CD4-positive, alpha-beta T cell treated with Interleukin-12 subunit alpha and Interleukin-12 subunit beta, for 1 hour (primary cell): ENCODE data around the gene SEC22B.
"Not testable (repeated sequence)": the region's sequence is repeated elsewhere in the genome, so short reads cannot be mapped to it uniquely, and the experiment has no call there.

Experiments used
- DNase-seq: peaks from one replicate; pipeline ENCODE4 v3.0.0-alpha.2; 2020

Gene SEC22B

DNA sequence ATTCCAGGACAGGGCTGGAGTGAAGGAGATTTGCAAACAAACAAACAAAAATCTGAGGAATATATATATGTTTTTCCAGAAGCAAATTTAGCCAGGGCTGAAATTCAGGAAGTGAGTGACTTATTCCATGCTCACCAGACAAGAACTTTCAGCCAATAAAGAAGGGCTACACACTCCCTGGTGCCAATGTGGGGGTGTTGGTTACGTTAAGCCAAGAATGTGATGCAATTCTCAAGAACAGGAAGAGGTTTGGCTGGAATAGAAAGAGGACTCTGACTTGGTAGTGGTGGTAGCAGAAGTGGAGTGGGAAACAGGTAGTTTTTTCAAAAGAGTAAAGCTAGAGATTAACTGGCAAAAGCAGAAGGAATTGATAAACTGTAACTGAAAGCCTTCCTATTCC, 31.7 kb downstream of the SEC22B start:
- DNase-seq, result not testable (repeated sequence)

DNA sequence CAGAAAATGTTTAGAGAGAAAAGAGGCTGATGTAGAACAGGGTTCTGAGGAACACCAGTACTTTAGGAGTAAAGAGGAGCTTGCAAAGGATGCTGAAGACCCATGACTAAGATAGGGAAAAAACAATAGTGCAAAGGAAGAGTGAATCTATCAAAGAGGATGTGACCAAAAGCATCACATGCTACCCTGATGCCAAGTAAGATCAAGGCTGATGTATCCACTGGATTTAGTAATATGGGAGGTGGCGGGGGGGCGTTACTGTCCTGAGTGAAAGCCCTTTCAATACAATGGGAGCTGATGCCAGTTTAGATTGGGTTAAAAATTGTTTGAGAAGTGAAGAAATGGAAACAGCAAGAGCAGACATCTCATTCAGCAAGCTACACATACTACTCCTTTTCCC, 32.2 kb downstream of the SEC22B start:
- not testable (repeated sequence) for DNase-seq

DNA sequence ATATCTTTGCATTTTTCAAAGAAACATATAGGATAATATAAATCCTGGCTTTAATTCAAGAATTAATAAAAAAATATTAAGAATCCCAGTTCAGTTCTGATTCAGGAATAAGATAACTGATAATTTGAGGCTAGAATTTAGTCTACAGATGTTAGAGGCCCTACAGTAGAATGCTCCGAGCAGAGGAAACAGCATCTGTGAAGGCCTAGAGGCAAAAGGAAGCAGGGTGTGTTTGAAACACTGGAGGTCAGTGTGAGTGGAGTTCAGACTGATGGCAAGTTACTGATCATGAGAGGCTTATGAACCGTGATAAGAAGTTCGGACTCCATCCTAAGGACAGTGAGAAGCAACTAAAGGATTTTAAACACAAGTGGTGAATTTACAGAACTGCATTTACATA, 33.0 kb downstream of the SEC22B start:
- not testable (repeated sequence) for DNase-seq

DNA sequence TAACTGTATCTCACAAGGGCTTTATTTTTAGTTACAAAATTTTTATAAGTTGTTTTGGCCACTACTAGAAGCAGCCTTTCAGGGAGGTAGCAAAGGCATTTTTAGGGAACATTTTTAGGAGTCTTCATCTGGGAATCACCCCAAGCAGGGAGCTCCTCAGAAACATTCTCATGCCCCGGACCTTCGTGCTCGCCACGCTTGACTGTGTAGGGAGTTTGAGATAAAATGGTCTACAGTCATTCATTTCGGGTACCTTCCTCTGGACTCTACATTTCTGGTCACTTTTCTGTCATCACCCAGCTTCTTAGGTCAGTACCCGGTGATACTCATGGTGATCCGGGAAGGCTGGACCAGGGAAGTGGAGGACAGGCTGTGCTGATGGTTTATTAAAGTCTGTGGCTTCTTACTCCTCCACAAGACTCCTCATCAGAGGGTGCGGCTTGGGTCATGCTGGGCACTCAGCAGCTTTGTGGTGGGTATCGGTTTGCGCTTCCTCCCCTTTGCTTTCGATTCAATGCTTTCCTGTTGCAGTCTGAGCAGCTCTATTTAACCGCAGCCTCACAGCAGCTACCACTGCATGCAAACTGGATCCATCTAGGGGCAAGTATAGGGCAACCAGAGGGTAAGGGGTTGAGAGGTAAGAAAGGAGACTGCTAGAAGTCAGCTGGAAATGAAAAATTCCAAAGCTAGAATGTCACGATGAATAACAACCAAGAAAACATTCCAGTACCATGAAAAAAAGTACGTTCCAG, 33.6 kb downstream of the SEC22B start:
- peak; percentile 72 for DNase-seq

DNA sequence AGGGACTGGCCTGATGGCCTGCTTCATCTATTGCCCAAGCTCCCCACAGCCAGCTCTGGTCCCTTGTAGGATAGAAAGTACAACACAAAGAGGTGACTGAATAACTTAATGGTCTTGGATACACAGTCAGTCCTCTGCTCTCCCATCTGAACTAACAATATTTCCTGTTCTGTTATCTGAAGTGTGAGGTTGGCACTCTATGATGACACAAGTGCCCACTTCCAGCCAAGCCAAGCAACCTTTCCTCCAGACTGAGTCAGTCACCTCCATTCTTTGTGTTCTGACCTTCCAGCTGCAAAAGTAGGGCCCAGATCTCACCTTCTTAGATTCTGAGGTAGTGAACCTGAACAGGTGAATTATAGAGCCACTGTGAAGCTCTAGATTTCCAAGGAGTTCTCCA, 34.5 kb downstream of the SEC22B start:
- DNase-seq, result not testable (repeated sequence)

DNA sequence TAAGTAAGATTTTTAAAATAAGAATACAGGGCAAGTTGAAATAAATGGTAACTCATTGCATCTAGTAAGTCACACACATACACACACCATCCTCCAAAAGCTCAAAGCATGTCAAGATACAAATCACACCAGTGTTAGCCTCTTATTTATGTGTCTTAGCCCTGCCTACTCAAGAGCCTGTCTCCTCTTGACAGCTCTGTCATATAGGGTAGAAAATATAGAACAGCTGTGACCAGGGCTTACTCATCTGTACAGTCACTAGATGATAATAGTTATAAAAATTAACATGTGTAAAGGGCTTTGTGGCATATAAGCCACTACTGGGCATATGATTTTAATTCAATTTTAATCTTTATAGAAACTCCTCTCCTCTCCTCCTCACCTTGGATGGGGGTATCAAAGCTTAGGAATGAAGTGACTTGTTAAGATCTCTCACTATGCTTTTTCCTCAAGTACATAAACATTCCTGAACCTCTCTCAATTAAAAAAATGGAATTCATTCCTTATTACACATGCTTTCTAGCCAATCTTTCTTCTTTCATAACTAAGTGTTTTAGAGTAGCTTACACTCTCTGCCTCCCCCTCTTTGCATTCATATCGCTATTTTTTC, 35.6 kb downstream of the SEC22B start:
- not testable (repeated sequence) for DNase-seq

DNA sequence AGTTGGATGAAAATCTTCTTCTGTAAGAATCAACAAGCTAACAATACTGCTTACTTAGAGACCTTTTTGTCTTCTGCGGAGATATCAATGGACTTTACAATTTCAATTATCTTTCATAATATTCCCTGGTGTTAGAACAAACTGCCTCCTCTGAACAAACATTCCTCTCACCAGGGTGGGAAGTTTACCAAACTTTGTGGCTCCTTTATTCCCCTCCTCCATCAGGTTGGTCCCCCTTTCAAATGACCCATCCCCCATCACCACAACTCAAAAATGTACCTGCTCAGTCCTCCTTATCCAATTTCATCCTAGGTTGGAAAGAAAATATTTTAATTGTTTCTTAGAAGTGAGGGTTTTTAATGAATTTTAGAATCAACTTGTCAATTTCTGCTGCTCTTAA, 40.2 kb downstream of the SEC22B start:
- DNase-seq, result not testable (repeated sequence)

DNA sequence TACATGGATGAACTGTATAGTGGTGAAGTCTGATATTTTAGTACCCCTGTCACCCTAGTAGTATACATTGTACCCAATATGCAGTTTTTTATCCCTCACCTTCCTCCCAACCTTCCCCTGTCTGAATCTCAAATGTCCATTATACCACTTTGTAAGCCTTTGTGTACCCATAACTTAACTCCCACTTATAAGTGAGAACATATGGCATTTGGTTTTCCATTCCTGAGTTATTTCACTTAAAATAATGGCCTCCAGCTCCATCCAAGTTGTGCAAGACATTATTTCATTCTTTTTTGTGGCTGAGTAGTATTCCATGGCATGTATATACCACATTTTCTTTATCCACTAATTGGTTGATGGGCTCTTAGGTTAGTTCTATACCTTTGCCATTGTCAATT, 42.4 kb downstream of the SEC22B start:
- DNase-seq, result not testable (repeated sequence)

DNA sequence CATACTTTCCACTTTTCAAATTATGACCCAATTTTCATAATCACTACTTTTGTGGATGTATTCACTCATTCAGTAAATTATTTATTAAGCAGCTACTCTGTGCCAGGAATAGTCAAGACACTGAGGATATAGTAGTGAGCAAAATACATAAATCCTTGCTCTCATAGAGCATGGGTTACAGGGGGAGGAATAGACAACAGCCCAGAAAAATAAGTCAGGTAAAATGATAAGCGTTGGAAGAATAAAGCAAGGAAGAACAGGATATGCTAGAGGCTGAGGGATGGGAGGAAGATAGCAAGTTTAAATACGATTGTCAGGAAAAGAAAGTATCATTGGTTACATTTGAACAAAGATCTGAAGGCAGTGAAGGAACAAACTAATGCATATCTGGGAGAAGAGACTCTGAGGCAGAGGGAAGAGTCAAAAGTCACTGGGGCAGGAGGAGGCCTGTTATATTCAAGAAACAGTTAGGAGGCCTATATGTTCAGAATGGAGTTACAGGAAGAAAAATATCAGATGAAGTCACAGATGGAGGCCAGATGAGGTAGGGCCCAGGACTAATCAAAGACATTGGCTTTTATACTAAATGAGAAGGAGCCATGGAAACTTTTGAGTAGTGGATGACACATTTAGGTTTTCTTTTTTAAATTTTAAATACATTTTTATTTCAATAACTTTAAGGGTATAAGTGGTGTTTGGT, 42.9 kb downstream of the SEC22B start:
- no peak for DNase-seq

DNA sequence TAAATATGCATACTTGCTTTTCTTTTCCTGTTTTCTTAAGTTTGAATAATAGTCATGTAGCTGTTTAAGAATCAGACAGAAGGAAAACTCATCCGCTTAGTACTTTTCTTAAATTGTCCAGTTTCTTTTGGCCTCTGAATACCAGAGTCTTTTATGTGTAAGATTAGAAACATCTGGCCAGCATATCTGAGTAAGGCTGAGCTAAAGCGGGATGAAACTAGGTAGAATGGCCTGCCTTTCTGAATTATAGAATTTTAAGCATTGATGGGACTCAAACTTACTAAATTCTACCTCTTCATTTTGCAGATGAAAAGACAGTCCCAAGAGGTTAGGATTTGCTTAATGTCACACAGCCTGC, 43.9 kb downstream of the SEC22B start:
- not testable (repeated sequence) for DNase-seq

DNA sequence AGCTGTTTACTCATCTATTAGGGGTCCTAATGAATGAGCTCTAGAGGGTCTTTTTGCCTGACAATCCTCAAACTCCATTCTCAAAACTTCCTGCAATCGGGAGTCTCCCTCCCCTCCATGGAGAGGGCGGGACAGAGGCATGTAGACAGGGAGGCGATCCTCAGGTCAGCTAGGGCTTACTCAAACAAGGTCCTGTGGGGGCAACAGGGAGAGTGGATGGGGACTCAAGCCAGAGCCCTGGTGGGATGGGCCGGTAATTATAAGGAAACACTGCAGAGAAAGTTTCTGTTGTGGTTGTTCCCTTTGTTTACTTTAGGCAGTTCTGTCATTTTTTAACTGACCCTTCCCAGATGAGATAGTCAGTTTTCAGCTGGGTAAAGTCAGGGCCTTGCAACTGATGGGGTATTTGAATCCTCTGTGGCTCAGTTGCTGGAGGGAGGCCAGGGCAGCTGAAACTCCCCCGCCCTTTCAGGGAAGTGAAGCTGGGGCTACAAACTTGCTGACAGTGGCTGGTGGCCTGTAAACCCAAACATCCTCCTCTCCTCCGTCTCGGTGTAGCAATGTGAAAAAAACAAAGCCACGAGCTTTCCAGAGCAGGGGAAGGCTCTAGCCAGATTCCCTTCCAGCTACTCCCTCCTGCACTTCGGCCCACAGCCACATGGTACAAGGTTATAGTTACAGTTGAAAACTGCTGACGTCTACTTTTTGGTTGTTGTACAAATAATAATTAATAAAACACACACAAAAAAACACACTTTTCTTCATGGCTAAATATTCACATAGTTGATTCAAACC, 44.5 kb downstream of the SEC22B start:
- not testable (repeated sequence) for DNase-seq

DNA sequence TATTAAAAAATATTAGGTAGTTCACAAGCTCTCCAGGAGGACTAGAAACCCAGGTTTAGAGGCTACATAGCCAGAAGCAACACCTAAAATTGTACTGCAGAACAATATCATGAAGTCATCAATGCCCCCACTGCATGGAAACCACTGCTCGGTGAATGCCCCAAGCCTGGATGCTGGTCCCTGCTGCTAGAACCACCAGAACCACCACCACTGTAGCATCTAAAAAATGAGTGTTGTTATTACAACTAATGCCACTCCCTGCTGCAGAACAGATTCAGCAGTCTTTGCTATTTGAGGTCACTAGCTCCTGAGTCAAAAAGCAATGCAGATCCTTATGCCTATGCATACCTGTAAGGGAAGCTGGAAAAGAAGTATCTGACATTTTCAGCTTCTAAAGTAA, 48.4 kb downstream of the SEC22B start:
- DNase-seq, result not testable (repeated sequence)

DNA sequence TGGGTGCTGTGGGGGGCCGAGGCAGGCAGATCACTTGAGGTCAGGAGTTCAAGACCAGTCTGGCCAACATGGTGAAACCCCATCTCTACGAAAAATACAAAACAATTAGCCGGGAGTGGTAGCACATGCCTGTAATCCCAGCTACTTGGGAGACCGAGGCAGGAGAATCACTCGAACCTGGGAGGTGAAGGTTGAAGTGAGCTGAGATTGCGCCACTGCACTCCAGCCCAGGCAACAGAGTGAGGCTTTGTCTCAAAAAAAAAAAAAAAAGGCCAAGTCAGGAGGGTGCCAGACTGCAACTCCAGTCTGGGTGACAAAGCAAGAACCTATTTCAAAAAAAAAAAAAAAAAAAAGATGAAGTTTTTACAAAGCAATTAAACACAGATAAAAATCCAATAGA, 50.1 kb downstream of the SEC22B start:
- not testable (repeated sequence) for DNase-seq

DNA sequence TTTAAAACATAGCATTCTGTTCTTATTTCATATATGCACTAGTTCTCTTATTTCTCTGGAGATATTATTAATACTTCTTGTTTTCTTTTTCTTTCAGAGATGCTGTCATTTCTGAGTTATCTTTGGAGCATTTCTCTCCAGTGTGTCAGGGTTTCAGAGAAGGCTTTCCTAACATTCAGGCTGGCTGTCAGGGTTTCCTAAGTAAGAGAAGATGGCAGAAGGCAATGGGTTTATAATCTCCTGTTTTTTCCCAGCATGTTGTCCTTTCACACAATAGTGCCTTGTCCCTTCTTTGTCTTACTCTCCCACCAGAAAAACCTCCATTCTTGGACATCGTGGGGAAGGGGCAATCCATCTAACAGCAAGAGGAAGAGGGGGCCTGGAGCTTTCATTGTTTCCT, 51.7 kb downstream of the SEC22B start:
- DNase-seq, result not testable (repeated sequence)

DNA sequence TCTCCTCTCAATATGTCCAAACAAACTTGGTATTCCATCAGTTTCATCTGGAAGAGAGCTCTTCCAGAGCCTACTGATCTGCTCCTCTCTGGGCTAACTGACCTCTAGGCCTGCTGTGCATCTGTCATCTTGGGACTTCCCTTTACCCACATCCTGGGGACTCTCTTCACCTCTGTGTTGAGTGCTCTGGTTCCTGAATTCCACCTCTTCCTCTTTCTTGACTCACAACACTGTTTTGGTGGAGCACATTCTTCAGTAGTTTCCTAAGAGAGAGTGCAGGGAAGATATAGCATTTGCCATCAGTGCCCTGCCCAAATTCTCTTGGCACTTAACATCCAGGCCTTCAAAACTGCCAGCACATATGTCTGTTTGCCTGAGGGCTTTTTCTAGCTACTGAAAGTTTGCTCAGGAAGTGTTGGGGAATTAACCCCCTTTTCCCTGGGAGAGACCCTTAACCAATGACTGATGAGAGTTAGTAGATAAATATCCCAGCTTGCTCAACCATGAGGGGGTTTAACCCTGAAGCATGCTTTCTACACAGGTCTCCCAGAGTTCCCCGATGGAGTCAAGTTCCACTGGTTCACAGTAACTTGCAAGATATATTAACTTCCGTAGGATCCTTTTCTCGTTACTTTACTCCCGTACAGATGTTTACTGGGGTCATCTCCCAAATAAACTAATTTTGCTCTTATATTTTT, 52.4 kb downstream of the SEC22B start:
- DNase-seq, result peak; percentile 6

DNA sequence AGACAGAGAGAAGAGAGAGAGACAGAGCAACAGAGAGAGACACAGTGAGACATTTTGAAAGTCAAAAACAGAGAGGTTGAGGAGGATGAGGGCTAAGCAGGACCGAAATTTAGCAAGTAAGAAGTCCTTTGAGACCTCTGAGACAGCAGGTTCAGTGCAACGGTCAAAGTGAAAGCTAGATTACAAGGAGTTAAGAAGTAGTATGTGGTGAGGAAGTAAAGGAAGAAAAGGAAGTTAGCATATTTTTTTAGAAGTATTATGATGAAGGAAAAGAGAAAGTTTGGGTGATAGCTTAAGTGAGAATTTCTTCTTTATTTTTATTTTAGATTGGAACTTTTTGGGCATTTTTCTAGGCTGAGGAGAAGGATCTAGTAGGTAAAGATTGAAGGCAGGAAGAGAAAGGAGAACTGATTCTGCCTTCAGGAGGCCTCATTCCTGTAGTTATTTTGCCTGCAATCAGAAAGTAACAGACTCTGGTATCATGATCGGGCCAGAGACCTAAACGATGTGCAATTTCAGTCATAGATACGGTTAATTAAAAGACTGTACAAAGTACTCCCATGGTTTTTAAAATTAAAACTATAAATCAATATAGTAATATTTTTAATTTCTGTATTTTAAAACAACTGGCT, 53.9 kb downstream of the SEC22B start:
- not testable (repeated sequence) for DNase-seq

DNA sequence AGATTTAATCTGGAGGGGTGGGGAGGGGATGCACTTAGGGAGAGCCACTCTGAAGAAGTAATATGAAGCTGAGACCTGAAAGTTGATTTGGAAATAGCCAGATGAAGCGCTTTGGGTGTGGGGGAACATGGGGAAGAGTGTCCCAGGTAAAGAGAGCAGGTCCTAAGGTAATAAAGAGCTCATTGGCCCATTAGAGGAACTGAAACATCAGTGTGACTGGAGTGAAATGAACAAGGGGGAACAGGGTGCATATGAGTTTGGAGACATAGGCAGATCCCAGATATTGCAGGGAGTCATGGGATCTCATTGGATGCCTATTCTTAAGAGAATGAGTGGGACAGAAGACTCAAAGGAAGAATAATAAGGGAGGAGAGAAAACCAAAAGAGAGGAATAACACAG, 54.5 kb downstream of the SEC22B start:
- not testable (repeated sequence) for DNase-seq

DNA sequence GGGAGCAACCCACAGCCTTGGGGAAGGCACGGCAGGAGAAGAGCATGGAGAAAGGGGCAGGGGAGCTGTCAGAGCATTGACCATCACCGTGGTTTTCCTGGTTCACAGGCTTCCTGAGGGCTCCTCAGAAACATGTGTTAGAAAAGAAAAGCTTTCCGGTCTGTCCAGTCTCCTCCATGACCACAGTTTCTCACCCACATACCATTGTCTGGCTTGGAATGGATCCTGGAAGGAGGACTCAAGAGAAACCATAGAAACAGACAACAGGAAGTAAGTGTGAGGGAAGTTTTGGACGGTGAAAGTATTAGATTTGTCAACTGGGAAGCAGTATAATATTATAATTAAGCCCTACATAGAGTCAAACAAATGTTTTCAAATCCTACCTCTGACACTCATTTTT, 55.8 kb downstream of the SEC22B start:
- DNase-seq, result not testable (repeated sequence)

DNA sequence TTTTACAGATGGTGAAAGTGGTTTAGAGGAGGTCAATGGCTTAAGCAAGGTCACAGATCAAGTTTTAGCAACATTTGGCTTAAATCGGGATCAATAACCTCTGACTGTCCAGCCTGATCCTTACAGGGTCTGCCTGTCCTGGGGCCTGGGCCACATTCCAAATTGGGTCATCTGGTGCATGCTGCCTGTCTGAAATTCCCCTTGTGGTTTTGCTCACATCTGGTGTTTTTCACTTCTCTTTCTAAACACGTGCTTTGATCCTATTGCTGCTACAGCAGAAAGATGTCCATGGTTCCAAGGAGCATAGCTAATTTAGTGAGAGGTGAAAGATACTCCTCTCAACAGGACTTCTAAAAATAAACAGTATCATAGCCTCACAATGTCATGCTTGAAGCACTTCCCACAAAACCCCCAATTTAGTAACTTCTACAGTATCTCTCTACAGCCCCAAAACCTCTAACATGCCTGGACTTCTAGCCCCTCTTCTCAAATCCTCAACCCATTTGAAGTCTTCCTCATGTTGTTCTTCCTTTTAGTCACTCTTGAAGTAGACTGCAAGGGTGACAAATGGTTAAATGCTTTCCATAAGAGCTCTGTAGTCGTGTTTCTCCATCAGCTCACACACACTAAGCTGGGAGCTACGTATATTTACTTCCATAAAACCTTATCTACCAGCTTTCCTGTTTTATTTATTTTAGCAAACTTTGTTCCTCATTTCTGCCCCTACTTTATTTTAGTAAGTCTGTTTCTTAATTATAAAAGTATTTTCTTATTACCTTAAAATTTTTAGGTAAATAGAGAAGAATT, 58.7 kb downstream of the SEC22B start:
- DNase-seq, result not testable (repeated sequence)

DNA sequence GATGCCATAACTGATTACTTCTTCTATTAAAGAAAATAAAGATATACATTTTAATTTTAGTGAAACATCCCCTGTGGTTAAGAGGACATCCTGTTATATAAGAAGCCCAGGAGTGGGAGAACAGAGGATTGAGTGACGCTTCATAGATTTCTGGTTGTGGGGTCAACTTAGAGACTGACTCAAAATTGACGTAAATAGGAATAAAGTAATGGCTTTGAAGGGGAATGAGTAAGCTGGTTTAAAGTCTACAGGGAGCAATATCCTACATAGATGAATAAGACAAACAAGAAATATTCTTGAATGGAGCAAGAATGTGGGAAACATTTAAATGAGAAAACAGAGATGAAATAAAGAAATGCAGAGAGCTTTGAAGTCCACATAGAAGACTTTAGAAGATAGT, 60.2 kb downstream of the SEC22B start:
- DNase-seq, result not testable (repeated sequence)

DNA sequence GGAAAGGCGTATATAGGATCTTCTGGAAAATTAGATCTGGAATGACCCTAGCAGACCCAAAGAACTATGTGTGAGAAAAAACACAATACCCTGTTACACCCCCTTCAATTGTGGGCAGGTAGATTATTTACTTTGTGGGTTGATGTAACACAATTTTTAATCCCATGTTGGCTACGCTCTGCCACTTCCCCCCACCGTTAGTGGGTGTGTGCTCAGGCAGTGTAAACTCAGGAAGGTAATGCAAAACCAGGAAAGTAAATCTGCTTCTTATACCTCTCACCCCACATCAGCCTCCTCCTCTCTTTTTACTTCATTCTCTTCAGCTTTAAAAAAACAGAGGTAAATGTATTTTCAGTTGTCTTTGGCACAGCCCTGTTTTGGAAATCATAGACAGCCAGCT, 63.2 kb downstream of the SEC22B start:
- DNase-seq, result not testable (repeated sequence)
